Measurements from ENCODE around the gene HEYL. TPM values are rescaled to one million over a fixed set of nuclear protein-coding genes. Genes with fewer than 3 reads are reported as not detected.

HEYL gene
- total RNA-seq, 1 donor from 2014 or later: not detected

DNA sequence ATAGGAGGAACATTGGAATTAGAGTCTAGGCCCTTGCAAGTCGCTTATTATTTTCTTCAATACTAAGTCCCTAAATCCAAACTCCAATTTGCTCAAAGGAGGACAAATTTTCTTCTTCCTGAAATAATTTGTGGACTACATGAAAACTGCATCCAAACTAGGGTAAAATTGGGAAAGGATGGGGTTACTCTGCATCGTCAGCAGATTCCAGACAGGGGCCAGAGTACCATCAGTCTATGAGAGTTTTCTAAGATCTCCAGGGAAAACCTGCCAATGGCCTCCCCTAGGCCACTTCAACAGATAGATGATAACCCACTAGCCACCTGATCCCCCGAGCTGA, 508 bp downstream of the HEYL start:
- DNase-seq (ENCODE audit: low read depth in 2 of 2): no peak

DNA sequence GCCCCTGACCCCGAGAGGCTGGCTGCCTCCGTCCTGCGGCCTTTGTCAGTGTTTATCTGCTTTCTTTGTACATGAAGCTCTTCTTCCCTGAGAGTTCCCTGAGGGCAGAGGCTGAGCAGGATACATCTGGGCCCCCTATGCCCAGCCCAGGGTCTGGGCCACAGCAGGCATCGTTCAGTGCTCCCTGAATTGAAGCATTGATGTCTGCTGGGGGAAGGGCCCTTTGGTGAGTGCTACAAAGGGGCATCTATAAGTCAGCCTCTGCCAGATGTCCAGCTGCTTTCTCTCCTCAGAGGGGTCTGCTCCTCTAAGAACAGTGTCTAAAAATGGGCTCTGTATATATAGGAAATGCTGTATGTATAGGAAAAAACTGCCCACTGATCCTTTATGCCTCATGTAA, 2.1 kb downstream of the HEYL start:
- no peak for DNase-seq (ENCODE audit: low read depth in 2 of 2)

- no peak for DNase-seq (ENCODE audit: low read depth in 2 of 2)
Measured at GRCh38 chr1:39635871-39636210, 3.6 kb downstream of the HEYL start.

- no peak for DNase-seq (ENCODE audit: low read depth in 2 of 2)
Measured at GRCh38 chr1:39635205-39635870, 4.1 kb downstream of the HEYL start.

DNA sequence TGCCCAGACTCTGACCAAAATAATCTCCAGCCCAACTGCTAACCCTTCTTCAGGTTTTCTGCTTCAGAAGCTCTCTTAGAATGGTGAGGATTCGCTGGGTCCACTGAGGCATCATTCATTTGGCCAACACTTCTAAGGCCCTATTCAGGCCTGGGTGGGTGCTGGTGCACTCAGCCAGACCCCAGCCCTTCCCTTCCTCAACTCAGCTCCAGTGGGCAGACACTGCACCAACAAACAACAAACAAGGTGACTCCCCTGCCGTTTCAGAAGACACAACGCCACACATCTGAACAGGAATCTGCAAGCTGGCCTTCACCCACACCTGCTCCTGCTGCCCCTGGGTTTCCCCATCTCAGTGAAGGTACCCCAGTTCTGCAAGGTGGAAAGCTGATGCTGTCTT, 6.0 kb downstream of the HEYL start:
- no peak for DNase-seq (ENCODE audit: low read depth in 2 of 2)

DNA sequence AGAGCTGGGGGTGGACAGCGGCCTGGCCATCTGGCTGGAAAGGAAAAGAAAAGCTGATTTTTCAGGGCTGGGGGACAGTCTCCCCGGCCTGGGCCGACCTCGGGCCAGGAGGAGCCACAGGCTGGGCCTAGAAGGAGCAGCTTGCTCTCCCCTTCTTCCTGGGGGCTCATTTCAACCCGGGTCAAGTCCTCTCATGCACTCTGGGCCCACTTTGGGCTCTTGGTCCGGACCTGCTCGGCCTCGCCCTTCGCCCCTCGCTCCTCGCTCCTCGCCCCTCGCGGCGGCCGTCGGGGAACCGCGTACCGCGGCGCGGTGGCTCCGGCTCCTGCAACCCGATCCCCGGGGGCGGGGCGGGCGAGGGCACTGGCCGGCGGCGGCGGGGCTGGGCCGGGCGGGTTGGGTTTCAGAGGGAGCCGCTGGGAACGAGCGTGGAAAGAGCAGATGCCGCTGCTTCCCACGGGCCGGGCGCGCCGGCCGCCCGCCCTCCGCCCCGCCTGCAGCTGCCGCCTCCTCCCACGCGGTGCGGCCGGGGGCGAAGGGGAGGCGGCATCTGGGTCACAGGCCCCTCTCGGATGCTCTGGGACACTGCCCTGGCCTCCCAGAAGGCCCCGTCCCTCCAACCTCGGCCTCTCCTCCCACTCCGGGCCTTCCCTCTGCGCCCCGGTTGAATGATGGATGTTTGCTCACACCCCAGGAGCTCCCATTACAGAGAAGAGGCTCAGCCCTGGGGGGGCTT, 6.6 kb downstream of the HEYL start:
- peak; percentile 9 to 64 for DNase-seq (ENCODE audit: low read depth in 2 of 2)

DNA sequence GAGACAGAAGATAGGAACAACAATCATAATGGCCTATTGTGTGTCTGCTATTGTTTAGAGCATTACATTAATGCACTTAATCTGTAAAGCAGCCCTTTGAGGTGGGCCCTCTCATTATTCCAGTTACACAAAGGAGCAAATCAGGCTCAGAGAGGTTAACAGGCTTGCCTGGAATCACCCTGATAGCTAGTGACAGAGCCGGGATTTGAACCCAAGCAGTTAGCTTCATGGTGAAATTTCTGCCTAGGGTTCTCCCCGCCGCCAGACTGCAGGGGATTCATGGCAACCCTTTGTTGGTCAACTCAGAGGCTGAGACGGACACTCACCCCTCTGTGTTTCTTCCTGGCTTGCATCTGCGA, 7.1 kb downstream of the HEYL start:
- DNase-seq (ENCODE audit: low read depth in 2 of 2): no peak

DNA sequence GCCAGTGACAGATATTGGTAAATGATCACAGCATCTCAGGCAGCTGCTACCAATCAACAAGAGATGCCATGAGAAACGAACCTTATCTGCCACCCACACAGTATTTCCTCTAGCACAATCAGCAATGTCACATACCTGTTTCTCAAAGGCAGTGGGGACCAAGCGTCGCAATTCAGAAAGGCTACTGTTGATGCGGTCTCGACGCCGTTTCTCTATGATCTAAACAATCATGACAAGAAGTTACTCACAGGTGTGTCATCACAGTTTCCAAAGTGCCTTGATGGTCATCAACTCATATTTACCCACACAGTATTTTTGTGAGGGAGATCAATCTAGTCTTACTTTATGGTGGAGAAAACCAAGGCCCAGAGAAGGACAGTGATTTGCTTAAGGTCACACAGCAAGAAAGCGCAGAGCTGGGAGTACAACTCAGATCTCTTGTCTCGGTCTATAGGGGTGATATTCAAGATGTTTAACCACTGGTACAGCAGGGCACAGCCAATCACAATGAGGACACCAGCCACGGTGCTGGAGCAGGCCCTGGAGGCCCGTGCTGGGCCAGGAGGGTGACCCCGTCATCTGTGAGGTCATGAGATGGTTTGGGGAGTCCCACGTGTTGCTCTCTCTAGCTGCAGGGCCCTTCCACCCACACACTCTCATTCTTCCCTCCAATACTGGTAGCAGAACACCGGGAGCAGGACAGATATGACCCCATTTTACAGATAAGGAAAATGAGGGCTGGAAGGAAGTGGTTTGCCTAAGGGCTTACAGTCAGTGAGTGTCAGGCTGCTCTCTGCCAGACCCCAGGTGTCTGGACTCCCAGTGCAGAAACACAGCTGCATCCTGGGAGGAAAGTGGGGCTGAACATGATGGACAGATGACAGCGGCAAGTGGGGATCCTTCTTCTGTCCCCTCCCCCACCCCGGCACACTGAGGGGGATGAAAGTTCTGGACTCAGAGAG, 7.8 kb downstream of the HEYL start:
- no peak for DNase-seq (ENCODE audit: low read depth in 2 of 2)

DNA sequence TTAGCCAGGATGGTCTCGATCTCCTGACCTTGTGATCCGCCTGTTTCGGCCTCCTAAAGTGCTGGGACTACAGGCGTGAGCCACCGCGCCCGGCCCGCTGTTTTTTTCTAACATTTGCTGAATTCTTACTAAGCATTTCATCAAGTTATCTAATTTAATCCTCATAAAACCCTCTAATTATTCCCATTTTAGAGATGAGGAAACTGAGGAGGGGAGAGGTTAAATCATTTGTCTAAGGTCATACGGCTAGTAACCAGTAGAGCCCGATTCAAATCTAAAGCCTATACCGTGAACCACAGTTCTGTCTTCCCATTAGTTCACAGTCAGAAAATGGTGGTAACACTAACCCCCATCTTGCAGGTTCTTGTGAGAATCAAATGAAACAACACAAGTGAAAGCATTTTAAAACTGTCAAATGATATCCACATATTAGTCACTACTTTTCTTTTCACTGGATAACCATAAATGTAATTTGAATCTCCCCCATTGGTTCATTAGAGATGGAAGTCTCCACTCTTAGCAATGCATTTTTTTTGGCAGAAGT, 10.6 kb downstream of the HEYL start:
- DNase-seq (ENCODE audit: low read depth in 2 of 2): no peak

- DNase-seq (ENCODE audit: low read depth in 2 of 2): no peak
Measured at GRCh38 chr1:39626646-39627045, 12.8 kb downstream of the HEYL start.

DNA sequence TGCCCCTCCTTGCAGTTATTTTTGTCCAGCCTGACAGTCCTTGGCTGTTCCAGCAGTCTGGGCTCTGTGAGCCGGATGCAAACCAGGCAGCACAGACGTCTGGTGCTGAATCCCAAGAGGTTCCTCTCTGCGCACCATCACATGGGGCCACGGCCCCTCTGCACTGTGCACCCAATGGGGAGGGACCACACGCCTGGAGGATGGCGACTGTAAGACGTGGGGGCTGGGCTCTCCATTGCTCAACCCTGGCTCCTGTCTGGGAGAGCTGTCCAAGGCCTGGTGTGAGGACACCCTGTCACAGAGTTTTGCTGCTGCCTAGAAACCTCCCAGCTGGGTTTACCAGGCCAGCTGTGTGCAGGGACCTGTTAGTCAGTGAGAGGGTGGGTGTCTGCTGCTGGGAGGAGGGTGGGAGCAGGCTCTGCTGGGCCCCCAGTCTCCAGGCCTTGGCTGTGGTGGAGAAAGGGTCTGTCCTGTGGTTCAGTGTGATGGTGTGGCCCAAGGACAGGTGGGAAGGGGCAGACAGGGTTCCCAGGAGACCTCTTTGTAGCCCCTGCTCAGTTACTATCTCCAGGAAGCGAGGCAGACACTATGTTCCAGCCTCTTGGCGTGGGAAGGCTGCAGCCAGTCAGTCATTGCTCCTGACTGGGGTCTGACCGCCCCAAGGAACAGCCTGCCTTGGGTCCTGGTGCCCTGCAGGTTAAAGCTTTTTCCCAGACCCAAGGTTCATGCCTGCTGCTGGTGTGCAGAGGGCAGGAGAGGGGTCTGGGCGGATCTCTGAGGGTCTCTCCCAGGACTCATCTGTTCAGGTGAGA, 13.8 kb downstream of the HEYL start:
- no peak for DNase-seq (ENCODE audit: low read depth in 2 of 2)

DNA sequence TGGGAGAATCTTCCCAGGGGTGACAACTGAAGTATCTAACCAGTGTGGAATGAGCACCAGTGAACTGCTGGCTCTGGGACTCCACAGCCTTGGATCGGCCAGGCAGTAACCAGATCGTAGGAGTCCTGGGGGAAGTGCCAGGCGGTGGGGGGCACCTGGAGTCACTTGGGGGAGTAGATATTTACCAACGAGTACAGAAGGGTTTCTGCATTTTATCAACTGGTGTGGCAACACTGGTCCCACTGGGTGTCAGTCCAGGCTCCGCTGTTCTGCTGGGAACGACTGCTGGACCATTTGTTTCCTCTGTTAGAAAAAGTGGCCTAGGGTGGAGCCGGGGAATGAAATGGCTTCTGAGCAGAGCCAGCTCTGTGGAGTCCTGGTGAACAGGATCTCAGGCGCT, 14.4 kb downstream of the HEYL start:
- DNase-seq (ENCODE audit: low read depth in 2 of 2): no peak

DNA sequence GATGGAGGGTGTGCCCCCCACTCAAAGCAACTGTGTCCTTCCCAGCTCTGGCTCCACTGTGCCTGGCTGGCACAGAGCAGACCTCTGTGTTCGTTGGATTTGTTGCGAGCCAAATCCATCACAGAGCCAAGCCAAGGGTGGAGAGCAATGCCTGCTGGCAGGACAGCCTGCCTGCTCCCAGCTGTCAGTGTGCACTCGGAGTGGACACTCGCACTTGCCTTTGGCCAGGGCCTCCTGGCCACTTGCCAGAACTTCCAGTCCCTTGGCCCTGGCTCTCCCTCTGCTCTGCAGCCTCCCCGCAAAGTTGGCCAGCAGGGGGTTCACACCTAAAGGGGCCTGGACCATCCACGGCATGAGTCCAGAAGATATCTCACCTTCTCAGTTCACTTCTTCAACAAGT, 16.4 kb downstream of the HEYL start:
- DNase-seq (ENCODE audit: low read depth in 2 of 2): no peak

- no peak for DNase-seq (ENCODE audit: low read depth in 2 of 2)
Measured at GRCh38 chr1:39622427-39622826, 17.0 kb downstream of the HEYL start.

GRCh38 chr1:39620659-39621165, 18.7 kb downstream of the HEYL start:
- peak in 1 of 2 donors; percentile 5 for DNase-seq (ENCODE audit: low read depth in 2 of 2)

DNA sequence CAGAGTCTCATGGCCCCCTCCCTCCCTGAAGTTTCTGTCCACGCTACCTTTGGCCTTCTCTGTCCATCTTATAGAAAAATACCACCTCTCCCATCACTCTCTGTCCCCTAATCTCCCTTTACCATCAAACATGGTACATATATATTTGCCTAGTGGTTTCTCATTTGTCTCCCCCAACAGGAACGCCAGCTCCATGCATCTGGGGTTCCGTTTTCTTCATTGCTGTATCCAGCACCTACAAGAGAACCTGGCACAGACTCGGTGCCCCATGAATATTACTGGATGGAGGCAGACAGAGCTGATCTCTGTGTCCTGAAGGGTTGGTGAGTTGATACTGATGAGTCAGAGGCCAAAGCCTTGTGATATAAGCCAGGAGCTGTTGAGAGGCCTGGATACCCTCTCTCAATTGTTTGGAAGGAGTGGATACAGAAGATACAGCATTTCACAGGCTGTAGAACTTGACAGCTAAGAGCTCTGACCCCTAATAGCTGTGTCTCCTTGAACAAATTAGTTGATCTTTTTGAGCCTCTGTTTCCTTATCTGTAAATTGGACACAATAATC, 21.9 kb downstream of the HEYL start:
- no peak for DNase-seq (ENCODE audit: low read depth in 2 of 2)

DNA sequence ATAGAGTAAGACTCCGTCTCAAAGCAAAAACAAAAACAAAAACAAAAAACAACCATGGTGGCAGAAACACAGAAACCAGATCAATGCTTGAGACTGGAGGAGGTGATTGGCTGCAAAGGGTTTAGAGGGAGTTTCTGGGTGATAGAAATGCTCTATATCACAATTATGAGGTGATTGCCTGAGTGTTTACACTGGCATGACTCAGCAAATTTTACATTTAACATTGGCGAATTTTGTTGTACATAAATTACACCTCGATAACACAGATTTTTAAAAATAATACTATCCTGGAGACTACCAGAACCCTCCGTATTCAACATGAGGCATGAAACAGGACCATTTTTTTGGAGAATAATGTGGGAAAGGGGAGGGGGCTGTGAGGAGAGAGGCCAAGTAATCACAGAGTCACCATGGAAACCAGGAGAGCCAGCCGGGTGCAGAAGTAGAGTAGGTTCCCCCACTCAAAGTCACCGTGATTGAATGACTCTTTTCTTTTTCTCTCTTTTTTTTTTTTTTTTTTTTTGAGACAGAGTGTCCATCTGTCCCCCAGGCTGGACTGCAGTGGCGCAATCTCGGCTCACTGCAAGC, 24.3 kb downstream of the HEYL start:
- no peak for DNase-seq (ENCODE audit: low read depth in 2 of 2)

DNA sequence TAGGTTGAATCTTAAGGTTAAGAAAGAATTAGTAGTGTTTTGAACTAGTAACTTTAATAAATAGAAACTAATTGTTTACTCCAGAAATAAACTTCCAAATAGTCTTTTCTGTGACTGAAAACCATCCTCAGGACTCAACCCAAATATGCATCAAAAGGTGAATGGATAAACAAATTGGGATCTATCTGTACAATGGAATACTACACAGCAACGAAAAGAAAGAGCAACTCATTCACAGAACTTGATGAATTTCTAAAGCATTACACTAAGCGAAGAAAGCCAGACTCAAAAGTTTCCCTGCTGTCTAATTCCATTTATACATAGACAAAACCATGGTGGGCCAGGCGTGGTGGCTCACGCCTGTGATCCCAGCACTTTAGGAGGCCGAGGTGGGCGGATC, 25.0 kb downstream of the HEYL start:
- no peak for DNase-seq (ENCODE audit: low read depth in 2 of 2)

GRCh38 chr1:39613250-39613649, 26.2 kb downstream of the HEYL start:
- DNase-seq (ENCODE audit: low read depth in 2 of 2): no peak

- peak; percentile 6 to 52 for DNase-seq (ENCODE audit: low read depth in 2 of 2)
Measured at GRCh38 chr1:39609618-39610331, 29.7 kb downstream of the HEYL start.

Measured in dermis microvascular lymphatic vessel endothelial cell (primary cell).